Umbilical cord (tissue), 2 donors: ENCODE measurements around the gene MT1B. TPM values are rescaled to one million over a fixed set of nuclear protein-coding genes. Genes with fewer than 3 reads are reported as not detected.
"Not testable (repeated sequence)": the region's sequence is repeated elsewhere in the genome, so short reads cannot be mapped to it uniquely, and the experiment has no call there.

Experiments
- DNase-seq: peaks from one replicate; pipeline ENCODE4 v3.0.0-alpha.2; 2015; ENCODE audit warnings: low spot score
- total RNA-seq: library from RNA; depleted of rRNA; stranded (reverse); fragments of >200 nt; gene quantifications from one replicate; pipeline ENCODE4 v1.2.3, GENCODE V29; 2014; ENCODE audit warnings: low replicate concordance; ENCODE audit not compliant: insufficient read depth

MT1B gene
- total RNA-seq, 1 donor from 2014 or later: not detected

DNA sequence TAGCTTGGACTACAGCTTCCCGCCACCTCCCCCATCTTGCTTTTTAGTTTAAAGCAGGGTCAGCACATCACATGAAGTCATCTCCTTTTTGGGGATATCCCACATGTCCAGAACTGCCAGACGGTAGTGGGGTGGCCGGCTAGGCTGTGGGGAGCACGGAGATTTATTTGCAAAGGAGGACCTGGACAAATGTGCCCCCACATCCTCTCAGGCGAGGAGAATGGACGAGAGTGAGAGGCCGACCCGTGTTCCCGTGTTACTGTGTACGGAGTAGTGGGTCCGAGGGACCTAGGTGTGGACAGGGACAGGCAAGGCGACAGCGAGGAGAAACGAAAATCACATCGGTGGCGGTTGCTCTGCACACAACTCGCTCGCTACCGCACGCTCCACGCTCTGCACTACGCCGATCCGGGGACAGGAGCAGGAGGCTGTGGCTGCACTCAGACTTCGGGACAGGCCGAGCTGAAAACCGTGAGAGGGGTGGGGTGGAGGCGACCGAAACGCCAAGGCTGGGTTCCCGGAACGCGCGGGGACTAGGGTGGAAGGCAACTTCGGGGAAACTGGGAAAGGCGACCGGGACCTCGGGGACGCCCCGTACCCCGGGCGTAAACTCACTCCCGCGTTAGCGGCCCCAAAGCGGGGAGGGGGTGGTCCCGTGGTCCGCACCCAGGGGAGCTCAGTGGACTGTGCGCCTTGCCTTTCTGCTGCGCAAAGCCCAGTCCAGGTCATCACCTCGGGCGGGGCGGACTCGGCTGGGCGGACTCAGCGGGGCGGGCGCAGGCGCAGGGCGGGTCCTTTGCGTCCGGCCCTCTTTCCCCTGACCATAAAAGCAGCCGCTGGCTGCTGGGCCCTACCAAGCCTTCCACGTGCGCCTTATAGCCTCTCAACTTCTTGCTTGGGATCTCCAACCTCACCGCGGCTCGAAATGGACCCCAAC is 13.6 kb upstream of the MT1B start, which contains the start of gene MT1A:
MT1A (plus strand) TSS at position 853 of the 937 bp plus-strand sequence; CDS start at position 926, 73 bp downstream.
- peak; percentile 59 for DNase-seq

DNA sequence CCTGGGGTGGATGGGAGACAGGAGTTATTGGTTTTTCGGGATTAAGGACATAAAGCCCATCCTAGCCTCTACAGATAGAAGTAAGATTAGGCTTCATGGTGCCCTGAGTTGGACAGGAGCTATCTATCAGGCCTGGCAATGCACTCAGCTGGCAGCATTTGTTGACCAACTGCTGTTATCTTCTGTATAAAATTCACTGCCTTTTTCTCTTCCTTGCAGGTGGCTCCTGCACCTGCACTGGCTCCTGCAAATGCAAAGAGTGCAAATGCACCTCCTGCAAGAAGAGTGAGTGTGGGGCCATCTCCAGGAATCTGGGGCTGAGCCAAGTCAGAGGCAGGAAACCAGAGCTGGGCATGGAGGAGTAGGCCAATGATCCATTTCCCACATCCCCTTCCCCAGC is 12.6 kb upstream of the MT1B start:
- DNase-seq: no peak

DNA sequence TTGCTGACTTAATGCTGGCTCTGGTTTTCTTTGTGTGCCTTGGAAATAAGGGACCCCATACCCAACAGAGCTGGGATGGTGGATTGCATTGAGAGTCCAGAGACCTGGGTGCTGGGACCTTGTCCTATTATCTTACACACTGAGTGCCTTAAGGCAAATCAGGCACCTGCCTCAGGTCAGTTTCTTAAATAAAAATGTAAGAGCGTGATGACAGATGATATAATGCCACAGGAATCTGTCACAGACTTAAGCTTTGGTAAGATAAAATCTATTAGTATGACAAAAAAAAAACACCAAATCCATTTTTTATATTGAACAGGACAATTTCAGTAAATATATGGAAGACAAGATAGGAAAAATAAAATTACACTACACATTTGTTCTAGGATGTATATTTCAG is 11.6 kb upstream of the MT1B start:
- no peak for DNase-seq

DNA sequence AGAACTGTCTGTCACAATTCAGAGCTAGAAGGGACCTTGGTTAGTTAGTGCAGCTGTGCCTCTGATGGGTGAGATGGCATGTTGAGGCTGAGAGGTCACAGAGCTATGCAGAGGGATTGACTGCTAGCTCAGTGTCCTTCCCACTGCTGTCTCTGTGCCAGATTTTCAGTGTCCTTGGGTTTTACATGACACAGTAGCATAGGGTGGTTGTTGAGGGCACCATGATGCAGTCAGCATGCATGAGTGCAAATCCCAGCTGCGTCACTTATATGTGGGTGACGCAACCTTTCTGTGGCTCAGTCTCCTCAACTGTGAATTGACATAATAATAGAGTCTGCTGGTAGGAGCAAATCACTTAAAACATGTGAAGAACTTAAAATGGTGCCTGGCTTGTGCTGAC is 10.5 kb upstream of the MT1B start:
- DNase-seq: no peak

DNA sequence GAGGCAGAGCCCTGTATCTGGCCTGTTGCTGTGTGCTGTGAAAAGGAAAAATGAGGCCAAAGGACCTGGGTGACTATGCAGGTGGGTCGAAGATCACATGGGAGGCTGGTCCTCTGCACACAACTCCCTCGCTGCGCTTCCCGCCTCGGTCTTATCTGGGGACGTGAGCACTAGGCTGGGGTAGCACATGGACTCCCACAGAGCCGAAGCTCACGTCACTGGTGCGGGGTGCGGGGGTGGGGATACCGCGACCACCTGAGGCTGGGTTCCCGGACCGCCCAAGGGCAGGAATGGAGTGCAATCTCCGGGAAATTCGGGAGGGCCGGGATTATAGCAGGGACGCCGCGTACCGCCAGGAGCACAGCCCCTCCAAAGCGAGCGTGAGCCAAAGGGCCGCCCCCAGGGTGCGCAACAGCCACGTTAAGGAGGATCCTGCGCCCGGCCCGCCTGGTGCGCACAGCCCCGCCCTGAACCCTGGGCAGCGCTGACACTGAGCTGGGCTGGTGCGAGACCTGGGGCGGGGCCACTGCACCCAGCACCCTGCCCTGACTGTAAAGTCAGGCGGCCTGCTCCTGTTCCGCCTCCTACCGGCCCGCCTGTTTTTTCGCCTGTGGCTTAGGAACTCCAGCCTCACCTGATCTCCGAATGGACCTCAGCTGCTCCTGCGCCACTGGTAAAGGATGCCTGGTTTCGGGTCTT is 8.5 kb upstream of the MT1B start:
- no peak for DNase-seq

DNA sequence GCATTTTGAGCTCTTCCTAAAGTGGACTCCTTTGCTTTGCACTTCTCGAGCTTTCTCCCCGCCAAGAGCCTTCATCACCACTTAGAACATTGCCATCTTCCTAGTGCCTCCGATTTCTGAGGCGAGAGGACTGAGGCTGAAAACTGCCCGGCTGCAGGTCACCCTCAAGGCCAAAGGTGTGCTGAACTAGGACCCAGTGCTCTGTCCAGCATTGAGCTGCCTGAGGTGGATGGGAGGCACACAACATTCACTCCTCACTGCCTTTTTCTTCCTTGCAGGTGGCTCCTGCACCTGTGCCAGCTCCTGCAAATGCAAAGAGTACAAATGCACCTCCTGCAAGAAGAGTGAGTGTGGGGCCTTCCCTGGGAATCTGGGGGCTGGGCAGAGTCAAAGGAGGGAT is 7.9 kb upstream of the MT1B start:
- DNase-seq: no peak

DNA sequence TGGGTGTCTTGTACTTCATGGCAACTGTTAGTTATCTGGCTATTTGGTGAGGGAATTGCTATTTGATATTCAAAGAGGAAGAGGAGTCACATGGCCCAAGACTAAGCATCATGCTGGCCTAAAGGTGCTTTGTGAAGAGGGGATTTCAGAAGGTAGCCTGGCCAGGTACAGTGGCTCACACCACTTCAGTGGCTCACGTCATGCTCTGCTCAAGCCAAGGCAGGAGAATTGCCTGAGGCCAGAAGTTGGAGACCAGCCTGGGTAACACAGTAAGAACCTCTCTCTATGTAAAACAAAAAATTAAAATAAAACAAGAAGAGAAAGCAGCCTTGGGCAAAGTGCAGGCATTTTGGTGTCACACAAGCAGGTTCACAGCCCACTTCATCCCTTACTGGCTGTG is 6.4 kb upstream of the MT1B start:
- no peak for DNase-seq

DNA sequence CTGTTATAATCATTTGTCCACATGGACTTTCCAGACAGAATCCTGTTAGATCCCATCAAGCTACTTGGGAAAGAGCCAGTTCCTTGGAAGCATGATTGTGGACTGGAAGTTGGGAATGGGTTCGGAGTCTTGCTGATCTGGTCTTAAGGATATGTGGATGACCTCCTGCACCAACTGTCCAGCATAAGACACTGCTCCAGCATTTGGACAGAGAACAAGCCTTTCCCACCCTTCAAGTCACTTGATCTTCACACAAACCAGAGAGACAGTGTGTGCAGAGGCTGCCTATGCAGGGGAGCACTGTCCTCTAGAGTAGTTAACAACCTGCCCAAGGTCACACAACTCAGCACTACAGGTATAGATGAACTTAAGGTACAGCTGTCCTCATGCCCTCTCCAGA is 5.8 kb upstream of the MT1B start:
- no peak for DNase-seq

DNA sequence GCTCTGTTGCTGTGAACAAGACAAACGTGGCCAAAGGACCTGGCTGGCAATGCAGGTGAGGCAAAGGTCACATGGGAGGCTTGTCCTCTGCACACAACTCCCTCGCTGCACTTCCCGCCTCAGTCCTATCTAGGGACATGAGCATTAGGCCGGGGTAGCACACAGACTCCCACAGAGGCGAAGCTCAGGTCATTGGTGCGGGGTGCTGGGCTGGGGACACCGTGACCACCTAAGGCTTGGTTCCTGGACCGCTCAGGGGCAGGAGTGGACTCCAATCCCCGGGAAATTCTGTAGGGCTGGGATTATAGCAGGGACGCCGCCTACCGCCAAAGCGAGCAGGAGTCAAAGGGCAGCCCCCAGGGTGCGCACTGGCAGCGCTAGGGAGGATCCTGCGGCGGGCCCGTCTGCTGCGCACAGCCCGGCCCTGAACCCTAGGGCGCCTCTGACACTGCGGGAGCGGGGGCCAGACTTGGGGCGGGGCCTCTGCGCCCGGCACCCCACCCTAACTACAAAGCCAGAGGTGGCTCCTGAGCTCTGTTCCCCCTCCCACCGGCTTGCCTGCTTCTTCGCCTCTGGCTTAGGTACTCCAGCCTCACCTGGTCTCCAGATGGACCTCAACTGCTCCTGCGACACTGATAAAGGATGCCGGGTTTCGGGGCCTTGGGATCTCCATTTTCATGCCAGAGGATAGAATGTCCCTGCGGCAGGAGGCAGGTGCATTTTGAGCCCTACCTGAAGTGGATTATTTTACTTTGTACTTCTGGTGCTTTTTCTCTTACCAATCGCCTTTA is 3.9 kb upstream of the MT1B start:
- DNase-seq: no peak

DNA sequence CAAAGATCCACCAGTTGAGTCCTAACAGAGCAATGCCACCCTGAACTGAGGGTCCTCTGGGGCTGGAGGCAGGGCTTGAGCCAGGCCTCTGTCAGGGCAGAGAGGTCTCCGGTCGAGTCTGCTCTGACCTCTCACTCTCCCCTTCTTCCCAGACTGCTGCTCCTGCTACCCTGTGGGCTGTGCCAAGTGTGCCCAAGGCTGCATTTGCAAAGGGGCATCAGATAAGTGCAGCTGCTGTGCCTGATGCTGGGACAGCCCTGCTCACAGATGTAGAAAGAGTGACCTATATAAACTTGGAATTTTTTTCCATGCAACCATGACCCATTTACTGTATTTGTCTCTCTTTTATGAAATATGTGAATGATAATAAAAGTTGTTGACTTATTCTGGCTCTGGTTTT is 2.4 kb upstream of the MT1B start:
- no peak for DNase-seq

DNA sequence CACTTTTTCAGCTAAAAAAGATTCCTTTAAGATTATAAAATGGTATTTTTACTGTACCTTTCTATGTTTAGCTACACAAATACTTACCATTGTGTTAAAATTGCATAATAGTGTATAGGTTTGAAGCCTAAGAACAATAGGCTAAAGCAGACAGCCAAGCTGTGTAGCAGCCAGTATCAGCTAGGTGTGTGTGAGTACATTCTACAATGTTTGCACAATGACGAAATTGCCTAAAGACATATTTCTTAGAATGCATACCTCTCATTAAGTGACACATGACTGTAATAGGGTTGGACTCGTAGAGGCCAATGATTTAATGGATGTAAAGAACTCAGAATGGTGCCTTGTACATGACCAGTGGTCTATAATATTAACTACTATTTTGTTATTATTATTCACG is 1.9 kb upstream of the MT1B start:
- DNase-seq: no peak

DNA sequence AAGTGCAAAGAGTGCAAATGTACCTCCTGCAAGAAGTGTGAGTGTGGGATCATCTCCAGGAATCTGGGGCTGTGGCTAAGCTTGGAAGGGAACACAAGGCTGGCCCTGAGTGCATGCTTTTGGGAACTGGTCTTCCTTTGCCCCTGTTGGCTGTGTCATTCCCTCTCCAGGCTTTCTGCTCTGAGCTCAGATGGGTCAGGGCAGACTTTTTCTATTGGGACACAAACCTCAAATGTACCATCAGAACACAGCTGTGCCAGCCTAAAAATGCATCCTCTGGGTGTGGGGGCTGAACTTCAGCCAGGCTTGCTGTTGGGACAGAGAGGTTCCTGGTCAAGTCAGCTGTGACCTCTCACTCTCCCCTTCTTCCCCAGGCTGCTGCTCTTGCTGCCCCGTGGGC is 914 bp downstream of the MT1B start:
- DNase-seq: no peak

DNA sequence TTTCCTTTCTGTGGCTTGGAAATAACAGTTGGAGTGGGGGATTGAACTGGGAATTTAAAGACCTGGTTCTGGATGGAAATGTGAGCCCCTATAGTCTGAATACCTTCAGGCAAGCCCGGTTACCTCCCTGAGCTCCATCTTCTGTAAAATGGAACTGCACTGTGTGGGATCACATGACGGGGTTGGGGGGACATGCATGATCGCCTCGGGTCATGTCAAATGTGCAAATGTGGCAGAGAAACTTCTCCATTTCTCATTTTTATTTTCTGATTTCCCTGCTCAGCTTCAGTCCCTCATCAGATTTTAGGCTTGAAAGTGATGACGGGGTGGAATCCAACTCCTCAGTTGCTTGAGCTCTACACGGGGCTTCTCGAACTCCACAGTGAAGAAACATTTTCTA is 1.5 kb downstream of the MT1B start:
- no peak for DNase-seq

DNA sequence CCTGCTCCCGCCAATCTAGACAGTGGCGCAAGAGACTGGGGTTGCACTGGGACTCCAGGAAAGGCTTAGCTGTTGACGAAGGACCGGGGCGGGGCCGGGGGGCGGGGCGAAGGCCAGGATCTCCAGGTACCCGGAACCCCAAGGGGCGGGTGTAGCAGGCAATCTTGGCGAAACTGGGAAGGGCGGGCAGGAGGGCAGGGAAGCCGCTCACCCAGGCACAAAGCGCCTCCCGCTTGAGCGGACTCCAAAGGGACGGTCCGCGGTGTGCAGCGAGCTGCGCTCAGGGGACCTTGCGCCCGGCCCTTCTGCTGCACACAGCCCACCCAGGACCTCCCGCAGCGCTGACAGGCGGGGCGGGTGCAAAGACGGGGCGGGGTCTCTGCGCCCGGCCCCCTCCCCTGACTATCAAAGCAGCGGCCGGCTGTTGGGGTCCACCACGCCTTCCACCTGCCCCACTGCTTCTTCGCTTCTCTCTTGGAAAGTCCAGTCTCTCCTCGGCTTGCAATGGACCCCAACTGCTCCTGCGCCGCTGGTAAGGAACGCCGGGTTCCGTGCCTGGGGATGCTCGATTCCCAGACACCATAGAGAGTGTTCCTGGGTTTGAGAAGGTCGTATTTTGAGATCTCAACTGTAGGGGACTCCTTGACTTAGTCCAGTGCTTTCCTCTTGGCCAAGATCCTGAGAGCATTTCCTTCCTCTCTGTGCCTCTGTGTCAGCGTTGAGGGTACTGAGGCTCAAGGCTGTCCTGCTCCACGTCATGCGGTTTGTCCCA is 6.1 kb downstream of the MT1B start, which contains the start of gene MT1F:
MT1F (plus strand) TSS at position 405 of the 772 bp plus-strand sequence; CDS start at position 505, 100 bp downstream.
- DNase-seq: peak; percentile 50

DNA sequence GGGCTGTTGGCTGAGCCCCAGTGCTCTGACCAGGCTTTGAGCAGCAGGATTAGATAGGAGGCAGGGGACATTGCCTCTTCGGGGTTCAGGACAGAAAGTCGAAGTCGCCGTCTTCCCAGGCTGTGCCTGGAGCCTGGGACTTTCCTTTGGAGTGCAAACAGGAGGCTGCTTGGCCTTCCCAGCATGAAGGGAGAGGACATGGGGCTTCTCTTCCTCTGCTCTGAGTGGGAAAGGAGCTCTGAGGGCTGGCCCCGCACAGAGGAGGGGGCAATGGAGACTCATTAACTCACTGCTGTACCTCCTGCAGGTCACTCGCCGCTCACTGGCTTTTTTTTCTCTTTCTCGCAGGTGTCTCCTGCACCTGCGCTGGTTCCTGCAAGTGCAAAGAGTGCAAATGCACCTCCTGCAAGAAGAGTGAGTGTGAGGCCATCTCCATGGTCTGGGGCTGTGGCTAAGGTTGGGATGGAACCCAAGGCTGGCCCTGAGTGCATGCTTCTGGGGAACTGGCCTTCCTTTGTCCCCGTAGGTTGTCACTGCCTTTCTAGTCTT is 6.7 kb downstream of the MT1B start:
- no peak for DNase-seq

DNA sequence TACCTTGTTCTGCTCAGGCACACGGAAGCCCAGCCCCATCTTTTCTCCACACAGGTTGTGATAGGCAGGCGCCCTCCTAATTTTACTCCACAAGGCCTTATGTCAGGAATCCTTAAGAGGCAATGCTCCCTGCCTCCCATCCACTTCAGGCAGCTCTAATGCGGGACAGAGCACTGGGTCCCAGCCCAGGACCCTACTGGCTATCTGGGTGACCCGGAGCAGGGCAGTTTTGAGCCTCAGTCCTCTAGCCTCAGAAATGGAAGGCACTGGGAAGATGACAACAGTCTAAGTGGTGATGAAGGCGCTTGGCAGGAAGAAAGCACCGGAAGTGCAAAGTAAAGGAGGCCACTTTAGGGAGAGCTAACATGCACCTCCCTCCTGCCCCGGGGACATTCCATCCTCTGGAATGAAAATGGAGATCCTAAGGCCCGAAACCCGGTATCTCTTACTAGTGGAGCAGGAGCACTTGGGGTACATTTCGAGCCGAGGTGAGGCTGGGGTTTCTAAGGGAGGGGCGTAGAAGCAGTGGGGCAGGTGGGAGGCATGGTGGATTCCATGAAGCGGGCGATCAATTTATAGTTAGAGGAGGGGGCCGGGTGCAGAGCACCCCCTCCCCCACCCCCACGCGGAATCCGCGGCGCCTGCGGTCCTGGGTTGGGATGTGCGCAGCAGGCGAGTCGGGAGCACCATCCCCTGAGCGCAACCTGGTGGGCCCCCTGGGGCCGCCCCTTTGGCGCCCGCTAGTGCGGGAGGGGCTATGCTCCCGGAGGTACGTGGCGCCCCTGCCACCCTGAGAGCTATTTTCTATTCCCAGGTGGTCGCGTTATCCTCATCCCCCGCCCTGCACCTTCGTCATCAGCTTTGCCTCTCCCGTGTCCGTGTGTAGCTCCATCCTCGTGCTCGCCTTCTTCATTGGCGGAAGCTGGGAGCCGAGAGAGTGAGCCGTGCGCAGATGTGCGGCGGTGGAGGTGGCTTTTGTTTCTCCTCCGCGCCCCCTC is 11.0 kb downstream of the MT1B start:
- no peak for DNase-seq

DNA sequence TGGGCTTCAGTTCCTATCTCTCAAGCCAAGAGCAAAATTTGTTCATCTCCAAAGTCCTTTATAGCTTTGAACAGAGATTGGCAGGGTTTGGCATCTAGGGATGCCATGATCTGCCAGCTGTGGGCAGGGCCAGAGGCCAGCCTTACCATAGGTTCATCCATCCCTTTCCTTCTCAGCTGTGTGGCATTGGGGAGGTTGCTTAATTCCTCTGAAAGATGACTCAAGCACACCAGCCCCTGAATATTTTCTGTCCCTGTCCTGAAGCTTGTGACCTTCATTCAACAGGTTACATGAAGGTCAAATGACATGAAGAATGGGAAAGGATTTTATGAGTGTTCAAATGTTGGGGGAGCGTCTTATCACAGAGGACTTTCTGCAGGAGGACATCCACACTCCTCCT is 12.8 kb downstream of the MT1B start:
- DNase-seq: no peak

DNA sequence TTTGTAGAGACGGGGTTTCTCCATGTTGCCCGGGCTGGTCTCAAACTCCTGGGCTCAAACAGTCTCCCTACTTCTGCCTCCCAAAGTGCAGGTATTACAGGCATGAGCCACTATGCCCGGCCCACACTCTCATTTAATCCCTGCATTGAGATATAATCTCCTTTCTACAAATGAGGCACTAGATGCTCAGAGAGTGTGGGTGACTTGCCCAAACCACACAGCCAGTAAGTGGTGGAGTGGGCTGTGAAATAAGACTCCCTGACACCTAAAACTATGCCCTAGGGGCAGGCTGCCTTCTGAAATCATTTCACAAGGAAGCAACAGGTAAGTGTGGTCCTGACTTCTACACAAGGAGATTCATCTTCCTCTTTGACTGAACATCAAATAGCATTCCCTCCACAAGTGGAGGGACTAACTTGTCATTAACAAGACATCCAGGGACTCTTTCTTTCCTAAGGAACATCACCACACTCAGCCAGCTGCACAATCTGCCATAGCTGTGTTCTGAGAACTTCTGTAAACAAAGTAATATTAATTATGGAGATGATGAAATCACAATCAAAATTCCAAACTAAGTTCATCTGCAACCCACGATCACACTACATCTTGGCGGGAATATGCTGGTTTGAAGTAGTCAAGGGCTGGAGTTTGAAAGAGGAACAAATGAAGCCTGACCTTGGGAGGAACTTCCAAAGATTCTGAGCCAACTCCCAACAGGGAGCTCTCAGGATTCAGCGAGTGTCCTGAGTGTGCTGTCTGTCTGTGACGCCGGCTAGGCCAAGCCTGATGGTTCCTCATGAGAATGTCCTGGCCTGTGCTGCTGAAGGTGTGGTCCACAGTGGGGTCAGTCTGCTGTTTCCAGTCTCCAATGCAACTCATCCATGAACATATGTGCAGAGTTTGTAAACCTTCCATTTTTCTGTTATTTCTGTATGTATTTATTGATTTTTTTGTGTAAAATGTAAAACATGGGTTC is 13.9 kb downstream of the MT1B start:
- not testable (repeated sequence) for DNase-seq
